Heart right ventricle (tissue), 16 donors: ENCODE data around the gene SHROOM3. TPM values are rescaled to one million over a fixed set of nuclear protein-coding genes. Genes with fewer than 3 reads are reported as not detected.

Source experiments
- ATAC-seq, 8 donors: fragments of 200-7000 bp; cut with Tn5 transposase; one replicate each; pipeline ENCODE4 v1.9.1; 2020; ENCODE audit warnings: mild to moderate bottlenecking in 8 of 8, moderate library complexity in 8 of 8, moderate number of reproducible peaks in 1 of 8
- DNase-seq, 2 donors: peaks; one replicate each; pipeline ENCODE4 v3.0.0-alpha.2; 2020
- H3K27ac ChIP-seq, 10 donors: fragments of 200-600 bp; sonication (generic) in 2 of 10; one replicate each; pipeline versions ENCODE4 v1.5.0 to v1.8.0; 2020 to 2022; ENCODE audit warnings: mild to moderate bottlenecking in 3 of 10
- H3K27me3 ChIP-seq, 7 donors: fragments of 200-600 bp; one replicate each; pipeline ENCODE4 v1.8.0; 2021 to 2022; ENCODE audit warnings: mild to moderate bottlenecking in 2 of 7
- H3K36me3 ChIP-seq, 9 donors: fragments of 200-600 bp; sonication (generic) in 1 of 9; one replicate each; pipeline versions ENCODE4 v1.5.0 to v1.8.0; 2020 to 2022; ENCODE audit warnings: mild to moderate bottlenecking in 2 of 9
- H3K4me1 ChIP-seq, 9 donors: fragments of 200-600 bp; sonication (generic) in 1 of 9; one replicate each; pipeline versions ENCODE4 v1.5.0 to v1.8.0; 2020 to 2022; ENCODE audit warnings: mild to moderate bottlenecking in 4 of 9
- H3K4me3 ChIP-seq, 10 donors: fragments of 200-600 bp; sonication (generic) in 2 of 10; one replicate each; pipeline versions ENCODE4 v1.5.0 to v1.8.0; 2020 to 2022; ENCODE audit warnings: mild to moderate bottlenecking in 7 of 10, moderate library complexity in 2 of 10
- H3K9me3 ChIP-seq, 11 donors: fragments of 200-600 bp in 10 of 11; sonication (generic) in 2 of 11; one replicate each; pipeline versions ENCODE4 v1.5.0 to v1.8.0; 2013 to 2022; ENCODE audit warnings: mild to moderate bottlenecking in 2 of 11, control low read depth in 1 of 11, moderate library complexity in 1 of 11
- CTCF ChIP-seq, 9 donors: fragments of 200-600 bp; sonication (generic) in 2 of 9; IDR thresholded peaks; one replicate each; pipeline versions ENCODE4 v1.5.0 to v1.8.0; 2021 to 2022; ENCODE audit warnings: antibody characterized with exemption in 9 of 9, mild to moderate bottlenecking in 5 of 9, moderate library complexity in 1 of 9
- WGBS, 2 donors: extraction: QIAGEN DNeasy Blood & Tissue Kit; methylation state at CpG; one replicate each; pipeline ENCODE4 v1.1.7; 2013; ENCODE audit warnings: inconsistent platforms in 1 of 2; 5-methylcytosine and 5-hydroxymethylcytosine counted together
- intact Hi-C, 10 donors: fragments of 100-400 bp; cut with DNase I; formaldehyde crosslinking; loops; one replicate each; pipeline versions ENCODE4 v1.11.1 to v1.14.2; 2022
- polyA plus RNA-seq, 2 donors: library from polyadenylated mRNA; stranded (reverse); fragments of 200-250 nt; gene quantifications; one replicate each; pipeline ENCODE4 v1.2.3, GENCODE V29; 2013
- total RNA-seq, 10 donors: library from RNA; stranded (reverse); fragmentation: NEBNext Ultra II Directional in 3 of 10; extraction: Animal tissue kit (Norgen Biotek cat#: 25700) in 3 of 10; gene quantifications; one replicate each; pipeline versions ENCODE4 v1.2.1 to v1.2.4, GENCODE V29; 2021 to 2023
- donor health status: Arrhythmogenic right ventricular cardiomyopathy.
- donor health status: ischemic (EF 13 %, LVEDD 7.1; RV severe dilation, severe dysfunction).
- donor health status: healthy with polysubstance abuse.
- donor health status: DM: no; HTN: yes; CAD: no.
- donor health status: DM: no; HTN: no; CAD: no.
- donor health status: ischemic (EF 25% LVEDD 6.9; RV normal size, moderate dysfunction).
- donor health status: ischemic (EF 25% LVEDD 5.7; RV mildly dilated, moderate dysfunction).
- donor health status: healthy.
- donor health status: DM: yes; HTN: yes; CAD: no.
- donor health status: Ischemic cardiomyopathy.
- donor health status: ischemic (EF 35%, LVEDD 5.7; RV mildly dilated, moderate dysfunction).
- donor health status: nonischemic (EF 11% LVEDD 7.7; RV severe dilation, severe dysfunction).
- donor health status: DM: yes; HTN: yes; CAD: no.
- donor health status: PGD.
- donor health status: ischemic (EF 29% LVEDD 5.4; RV normal size, mild dysfunction).
- donor health status: nonischemic (EF 23%, LVEDD 6.1; RV moderate dilation, normal function).

The SHROOM3 gene
- total and polyA plus RNA-seq, 12 donors, result 1.7 to 33.3 (median 15.9) TPM

- no peak for TF ChIP-seq CTCF (IDR thresholded peaks at IDR 0.05)
- peaks cover 0 to 40% (median 21%) of the 10 kb centered on the region in 9 donors for H3K4me1 ChIP-seq
- ATAC-seq (no peak), DNase-seq (no peak)
- no peaks in the 10 kb centered on the region for H3K36me3 ChIP-seq
- H3K27me3 ChIP-seq, result no peaks in the 10 kb centered on the region
- 91 to 94% methylated on average over 2 of the region's 2 CpGs for WGBS, 2 donors
- H3K9me3 ChIP-seq, result no peaks in the 10 kb centered on the region
- H3K4me3 ChIP-seq, result no peak overlapping the region
- no peak overlapping the region for H3K27ac ChIP-seq
- intact Hi-C loops, result no loop called here
Observed at GRCh38 chr4:76594173-76594572, 159.1 kb downstream of the SHROOM3 start.

GRCh38 chr4:76595435-76595834, 160.4 kb downstream of the SHROOM3 start:
- H3K27ac ChIP-seq, result no peak overlapping the region

DNA sequence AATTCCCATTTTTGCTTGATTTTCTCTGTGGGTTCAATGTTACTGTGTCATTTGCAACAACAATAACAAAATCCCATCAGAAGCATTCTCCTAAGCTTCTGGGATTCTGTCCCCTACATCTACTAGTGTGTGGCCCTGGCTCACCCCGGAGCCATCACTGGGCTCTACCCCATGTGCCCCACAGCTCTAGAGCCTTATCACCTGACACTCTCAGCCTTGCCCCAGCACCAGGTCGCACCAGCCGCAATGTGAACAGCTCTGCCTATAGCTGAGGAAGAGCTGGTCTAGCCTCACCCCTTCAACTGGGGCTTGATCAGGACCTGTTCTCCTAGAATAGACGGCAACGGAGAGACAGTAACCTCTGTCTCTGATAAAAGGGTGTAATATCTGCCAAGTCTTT, 161.7 kb downstream of the SHROOM3 start:
- H3K36me3 ChIP-seq, result no peaks in the 10 kb centered on the region
- H3K4me3 ChIP-seq, result no peak overlapping the region
- no peak for DNase-seq
- no peak for TF ChIP-seq CTCF (IDR thresholded peaks at IDR 0.05)
- intact Hi-C loops, result no loop called here
- H3K27ac ChIP-seq, result peak overlapping the region in 2 of 10 donors; percentile 8 to 12
- no peaks in the 10 kb centered on the region for H3K27me3 ChIP-seq
- peaks cover 0 to 31% (median 12%) of the 10 kb centered on the region in 9 donors for H3K4me1 ChIP-seq
- 43 to 72% methylated on average over 5 of the region's 5 CpGs for WGBS, 2 donors
- peak in 7 of 8 donors; percentile 25 to 72 (median 58) for ATAC-seq
- no peaks in the 10 kb centered on the region for H3K9me3 ChIP-seq

More at GRCh38 chr4:76595435-76595834, 160.4 kb downstream of the SHROOM3 start:
- intact Hi-C loops, result no loop called here
- no peaks in the 10 kb centered on the region for H3K27me3 ChIP-seq
- H3K4me1 ChIP-seq, result peaks cover 0 to 31% (median 16%) of the 10 kb centered on the region in 9 donors
- H3K9me3 ChIP-seq, result no peaks in the 10 kb centered on the region
- no peak for DNase-seq
- no peak overlapping the region for H3K4me3 ChIP-seq
- TF ChIP-seq CTCF (IDR thresholded peaks at IDR 0.05), result no peak
- 91 to 97% methylated on average over 1 of the region's 1 CpG for WGBS, 2 donors
- no peaks in the 10 kb centered on the region for H3K36me3 ChIP-seq
- ATAC-seq, result no peak

GRCh38 chr4:76597423-76597979, 162.5 kb downstream of the SHROOM3 start:
- no peaks in the 10 kb centered on the region for H3K27me3 ChIP-seq
- peaks cover 0 to 32% (median 11%) of the 10 kb centered on the region in 9 donors for H3K4me1 ChIP-seq
- no peak overlapping the region for H3K4me3 ChIP-seq
- ATAC-seq (no peak), DNase-seq (no peak)
- H3K36me3 ChIP-seq, result no peaks in the 10 kb centered on the region
- H3K27ac ChIP-seq, result peak overlapping the region in 1 of 10 donors; percentile 12
- intact Hi-C loops, result no loop called here
- WGBS, 2 donors, result 31 to 41% methylated on average over 5 of the region's 5 CpGs
- no peaks in the 10 kb centered on the region for H3K9me3 ChIP-seq
- no peak for TF ChIP-seq CTCF (IDR thresholded peaks at IDR 0.05)
